K562 (cell line): ENCODE results near the gene RNU5D-1. TPM values are rescaled to one million over a fixed set of nuclear protein-coding genes. Genes with fewer than 3 reads are reported as not detected.

ENCODE experiments used
- CSDE1 ChIP-seq, 2 experiments: fragments of 450-650 bp; IDR thresholded peaks; 2 replicates each; pipeline ENCODE4 v1.6.1; 2016; ENCODE audit warnings: mild to moderate bottlenecking in 1 of 2
- DACH1 ChIP-seq: fragments of 450-650 bp; IDR thresholded peaks from 2 replicates; pipeline ENCODE4 v1.6.1; 2018; ENCODE audit not compliant: partially characterized antibody
- SRSF9 ChIP-seq: fragments of 200-400 bp; formaldehyde crosslinking; IDR thresholded peaks from 2 replicates; pipeline ENCODE4 v1.6.1; 2017; ENCODE audit warnings: low read depth, low read length, borderline replicate concordance
- ZFP30 ChIP-seq: fragments of 250-450 bp; sonication (Bioruptor Pico); IDR thresholded peaks from 2 replicates; pipeline ENCODE4 v1.8.0; 2022; ENCODE audit warnings: moderate library complexity, mild to moderate bottlenecking, inconsistent platforms, borderline replicate concordance
- ZNF146 ChIP-seq: IDR thresholded peaks from one replicate; pipeline ENCODE4 v1.6.1; 2018; ENCODE audit warnings: missing compliant biosample characterization; ENCODE audit not compliant: unreplicated experiment
- ZNF23 ChIP-seq: fragments of 250-450 bp; sonication (Bioruptor Pico); IDR thresholded peaks from 2 replicates; pipeline ENCODE4 v1.4.0; 2020; ENCODE audit warnings: mild to moderate bottlenecking
- ZNF717 ChIP-seq: fragments of 250-450 bp; sonication (Bioruptor Pico); IDR thresholded peaks from 2 replicates; pipeline ENCODE4 v1.5.0; 2021
- ZNF75A ChIP-seq: fragments of 450-650 bp; formaldehyde crosslinking; IDR thresholded peaks from 2 replicates; pipeline ENCODE4 v1.4.0; 2020; ENCODE audit warnings: mild to moderate bottlenecking
- polyA plus RNA-seq, 8 experiments: library from polyadenylated mRNA; depleted of rRNA in 4 of 8; stranded (reverse) in 5 of 8; unstranded in 3 of 8; fragments of >200 nt; fragmentation: Nextera tagmentation in 2 of 8; fragmentation: Illumina TruSeq in 1 of 8; extraction: Ambion mirVana in 2 of 8; extraction: Trizol in 1 of 8; gene quantifications; 2 replicates each; pipeline versions ENCODE4 v1.2.1 to v1.2.3, GENCODE V29; 2011 to 2014; ENCODE audit warnings: inconsistent platforms in 1 of 8, missing spikeins in 1 of 8
- total RNA-seq, 7 experiments: library from RNA; depleted of rRNA in 6 of 7; stranded (reverse); fragments of >200 nt in 6 of 7; fragmentation: Illumina TruSeq in 2 of 7; extraction: Trizol in 2 of 7; gene quantifications; 2 replicates each; pipeline versions ENCODE4 v1.2.1 to v1.2.3, GENCODE V29; 2011 to 2021; ENCODE audit warnings: low replicate concordance in 1 of 7
- TF ChIP-seq, protein P1 (sequence below): sonication (generic); formaldehyde crosslinking; IDR thresholded peaks from 2 replicates; pipeline ENCODE4 v1.8.1; 2023; ENCODE audit warnings: missing genetic modification reagents, mild to moderate bottlenecking, borderline replicate concordance
- TF ChIP-seq, protein P2 (sequence below): sonication (generic); formaldehyde crosslinking; IDR thresholded peaks from 2 replicates; pipeline ENCODE4 v1.8.1; 2022; ENCODE audit warnings: missing genetic modification reagents
- TF ChIP-seq, protein P3 (sequence below): IDR thresholded peaks from 2 replicates; pipeline ENCODE4 v1.6.1; 2012; ENCODE audit warnings: low read depth, low read length, improper control_type of control experiment, borderline replicate concordance
- TF ChIP-seq, protein P4 (sequence below): sonication (generic); formaldehyde crosslinking; IDR thresholded peaks from 2 replicates; pipeline ENCODE4 v1.8.0; 2022; ENCODE audit warnings: missing genetic modification reagents, mild to moderate bottlenecking, borderline replicate concordance
- TF ChIP-seq, protein P5 (sequence below): fragments of 250-450 bp; sonication (Bioruptor Pico); IDR thresholded peaks from 2 replicates; pipeline ENCODE4 v1.8.0; 2022; ENCODE audit warnings: inconsistent platforms

Gene RNU5D-1
- total and polyA plus RNA-seq, 9 of the 15 experiments (the other 6 are each of a cell fraction or from before 2014, with no cell fraction given): under 0.01 TPM; not detected in 8

DNA sequence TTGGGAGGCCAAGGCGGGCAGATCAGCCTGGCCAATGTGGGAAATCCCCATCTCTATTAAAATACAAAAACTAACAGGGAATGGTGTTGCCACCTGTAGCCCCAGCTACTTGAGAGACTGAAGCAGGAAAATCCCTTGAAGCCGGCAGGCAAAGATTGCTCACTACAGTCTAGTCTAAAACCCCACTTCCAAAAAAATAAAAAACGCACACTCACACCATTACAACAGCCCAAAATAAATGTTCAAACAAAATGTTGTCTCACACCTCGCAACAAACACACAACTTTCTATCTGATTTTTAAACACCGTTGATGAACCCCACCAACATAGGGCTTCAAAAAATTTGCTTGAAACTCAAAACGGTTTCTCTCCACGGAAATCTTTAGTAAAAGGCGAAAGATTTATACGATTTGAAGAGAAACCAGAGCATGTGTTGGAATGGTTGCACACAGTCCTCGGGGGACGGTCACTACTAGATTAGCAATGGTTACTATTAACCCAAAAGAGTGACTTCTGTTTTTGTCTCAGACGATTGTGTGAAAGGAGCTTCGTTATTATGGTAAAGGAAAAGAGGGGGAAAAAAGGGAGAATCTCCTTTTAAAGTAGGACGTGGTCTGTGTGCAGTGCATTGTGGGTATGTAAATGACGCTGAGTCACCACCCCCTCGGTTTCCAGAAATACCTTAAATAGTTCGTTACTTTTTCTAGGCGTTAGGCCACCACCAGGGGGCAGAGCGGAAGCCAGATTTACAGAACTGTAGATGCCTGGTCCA lies at the start of gene RNU5D-1 (continued):
- TF ChIP-seq, protein P1, sequence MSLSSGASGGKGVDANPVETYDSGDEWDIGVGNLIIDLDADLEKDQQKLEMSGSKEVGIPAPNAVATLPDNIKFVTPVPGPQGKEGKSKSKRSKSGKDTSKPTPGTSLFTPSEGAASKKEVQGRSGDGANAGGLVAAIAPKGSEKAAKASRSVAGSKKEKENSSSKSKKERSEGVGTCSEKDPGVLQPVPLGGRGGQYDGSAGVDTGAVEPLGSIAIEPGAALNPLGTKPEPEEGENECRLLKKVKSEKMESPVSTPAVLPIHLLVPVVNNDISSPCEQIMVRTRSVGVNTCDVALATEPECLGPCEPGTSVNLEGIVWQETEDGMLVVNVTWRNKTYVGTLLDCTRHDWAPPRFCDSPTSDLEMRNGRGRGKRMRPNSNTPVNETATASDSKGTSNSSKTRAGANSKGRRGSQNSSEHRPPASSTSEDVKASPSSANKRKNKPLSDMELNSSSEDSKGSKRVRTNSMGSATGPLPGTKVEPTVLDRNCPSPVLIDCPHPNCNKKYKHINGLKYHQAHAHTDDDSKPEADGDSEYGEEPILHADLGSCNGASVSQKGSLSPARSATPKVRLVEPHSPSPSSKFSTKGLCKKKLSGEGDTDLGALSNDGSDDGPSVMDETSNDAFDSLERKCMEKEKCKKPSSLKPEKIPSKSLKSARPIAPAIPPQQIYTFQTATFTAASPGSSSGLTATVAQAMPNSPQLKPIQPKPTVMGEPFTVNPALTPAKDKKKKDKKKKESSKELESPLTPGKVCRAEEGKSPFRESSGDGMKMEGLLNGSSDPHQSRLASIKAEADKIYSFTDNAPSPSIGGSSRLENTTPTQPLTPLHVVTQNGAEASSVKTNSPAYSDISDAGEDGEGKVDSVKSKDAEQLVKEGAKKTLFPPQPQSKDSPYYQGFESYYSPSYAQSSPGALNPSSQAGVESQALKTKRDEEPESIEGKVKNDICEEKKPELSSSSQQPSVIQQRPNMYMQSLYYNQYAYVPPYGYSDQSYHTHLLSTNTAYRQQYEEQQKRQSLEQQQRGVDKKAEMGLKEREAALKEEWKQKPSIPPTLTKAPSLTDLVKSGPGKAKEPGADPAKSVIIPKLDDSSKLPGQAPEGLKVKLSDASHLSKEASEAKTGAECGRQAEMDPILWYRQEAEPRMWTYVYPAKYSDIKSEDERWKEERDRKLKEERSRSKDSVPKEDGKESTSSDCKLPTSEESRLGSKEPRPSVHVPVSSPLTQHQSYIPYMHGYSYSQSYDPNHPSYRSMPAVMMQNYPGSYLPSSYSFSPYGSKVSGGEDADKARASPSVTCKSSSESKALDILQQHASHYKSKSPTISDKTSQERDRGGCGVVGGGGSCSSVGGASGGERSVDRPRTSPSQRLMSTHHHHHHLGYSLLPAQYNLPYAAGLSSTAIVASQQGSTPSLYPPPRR (CRISPR knock-in tag): peak; percentile 90
- TF ChIP-seq, protein P2, sequence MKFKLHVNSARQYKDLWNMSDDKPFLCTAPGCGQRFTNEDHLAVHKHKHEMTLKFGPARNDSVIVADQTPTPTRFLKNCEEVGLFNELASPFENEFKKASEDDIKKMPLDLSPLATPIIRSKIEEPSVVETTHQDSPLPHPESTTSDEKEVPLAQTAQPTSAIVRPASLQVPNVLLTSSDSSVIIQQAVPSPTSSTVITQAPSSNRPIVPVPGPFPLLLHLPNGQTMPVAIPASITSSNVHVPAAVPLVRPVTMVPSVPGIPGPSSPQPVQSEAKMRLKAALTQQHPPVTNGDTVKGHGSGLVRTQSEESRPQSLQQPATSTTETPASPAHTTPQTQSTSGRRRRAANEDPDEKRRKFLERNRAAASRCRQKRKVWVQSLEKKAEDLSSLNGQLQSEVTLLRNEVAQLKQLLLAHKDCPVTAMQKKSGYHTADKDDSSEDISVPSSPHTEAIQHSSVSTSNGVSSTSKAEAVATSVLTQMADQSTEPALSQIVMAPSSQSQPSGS (CRISPR knock-in tag): no peak
- TF ChIP-seq DACH1 (peak; percentile 54), ZNF717 (CRISPR knock-in tag) (peak; percentile 99), ZNF146 (CRISPR knock-in tag) (peak; percentile 39), ZNF23 (CRISPR knock-in tag) (peak; percentile 87), ZNF75A (CRISPR knock-in tag) (peak; percentile 85; the same call in 1 of the 2 replicates), ZFP30 (CRISPR knock-in tag) (peak; percentile 92; the same call in 1 of the 2 replicates), SRSF9 (no peak), CSDE1 (IDR thresholded peaks at IDR 0.05) (peak in 1 of 2 experiments; percentile 100; a peak in 2 of 4 replicates)
- TF ChIP-seq, protein P3, sequence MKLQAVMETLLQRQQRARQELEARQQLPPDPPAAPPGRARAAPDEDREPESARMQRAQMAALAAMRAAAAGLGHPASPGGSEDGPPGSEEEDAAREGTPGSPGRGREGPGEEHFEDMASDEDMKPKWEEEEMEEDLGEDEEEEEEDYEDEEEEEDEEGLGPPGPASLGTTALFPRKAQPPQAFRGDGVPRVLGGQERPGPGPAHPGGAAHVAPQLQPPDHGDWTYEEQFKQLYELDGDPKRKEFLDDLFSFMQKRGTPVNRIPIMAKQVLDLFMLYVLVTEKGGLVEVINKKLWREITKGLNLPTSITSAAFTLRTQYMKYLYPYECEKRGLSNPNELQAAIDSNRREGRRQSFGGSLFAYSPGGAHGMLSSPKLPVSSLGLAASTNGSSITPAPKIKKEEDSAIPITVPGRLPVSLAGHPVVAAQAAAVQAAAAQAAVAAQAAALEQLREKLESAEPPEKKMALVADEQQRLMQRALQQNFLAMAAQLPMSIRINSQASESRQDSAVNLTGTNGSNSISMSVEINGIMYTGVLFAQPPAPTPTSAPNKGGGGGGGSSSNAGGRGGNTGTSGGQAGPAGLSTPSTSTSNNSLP: peak; percentile 84; the same call in 1 of the 2 replicates
- TF ChIP-seq, protein P4, sequence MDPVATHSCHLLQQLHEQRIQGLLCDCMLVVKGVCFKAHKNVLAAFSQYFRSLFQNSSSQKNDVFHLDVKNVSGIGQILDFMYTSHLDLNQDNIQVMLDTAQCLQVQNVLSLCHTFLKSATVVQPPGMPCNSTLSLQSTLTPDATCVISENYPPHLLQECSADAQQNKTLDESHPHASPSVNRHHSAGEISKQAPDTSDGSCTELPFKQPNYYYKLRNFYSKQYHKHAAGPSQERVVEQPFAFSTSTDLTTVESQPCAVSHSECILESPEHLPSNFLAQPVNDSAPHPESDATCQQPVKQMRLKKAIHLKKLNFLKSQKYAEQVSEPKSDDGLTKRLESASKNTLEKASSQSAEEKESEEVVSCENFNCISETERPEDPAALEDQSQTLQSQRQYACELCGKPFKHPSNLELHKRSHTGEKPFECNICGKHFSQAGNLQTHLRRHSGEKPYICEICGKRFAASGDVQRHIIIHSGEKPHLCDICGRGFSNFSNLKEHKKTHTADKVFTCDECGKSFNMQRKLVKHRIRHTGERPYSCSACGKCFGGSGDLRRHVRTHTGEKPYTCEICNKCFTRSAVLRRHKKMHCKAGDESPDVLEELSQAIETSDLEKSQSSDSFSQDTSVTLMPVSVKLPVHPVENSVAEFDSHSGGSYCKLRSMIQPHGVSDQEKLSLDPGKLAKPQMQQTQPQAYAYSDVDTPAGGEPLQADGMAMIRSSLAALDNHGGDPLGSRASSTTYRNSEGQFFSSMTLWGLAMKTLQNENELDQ (CRISPR knock-in tag): 0 out of 2 replicates have a peak, but pooled peaks have one; percentile 1
- TF ChIP-seq, protein P5, sequence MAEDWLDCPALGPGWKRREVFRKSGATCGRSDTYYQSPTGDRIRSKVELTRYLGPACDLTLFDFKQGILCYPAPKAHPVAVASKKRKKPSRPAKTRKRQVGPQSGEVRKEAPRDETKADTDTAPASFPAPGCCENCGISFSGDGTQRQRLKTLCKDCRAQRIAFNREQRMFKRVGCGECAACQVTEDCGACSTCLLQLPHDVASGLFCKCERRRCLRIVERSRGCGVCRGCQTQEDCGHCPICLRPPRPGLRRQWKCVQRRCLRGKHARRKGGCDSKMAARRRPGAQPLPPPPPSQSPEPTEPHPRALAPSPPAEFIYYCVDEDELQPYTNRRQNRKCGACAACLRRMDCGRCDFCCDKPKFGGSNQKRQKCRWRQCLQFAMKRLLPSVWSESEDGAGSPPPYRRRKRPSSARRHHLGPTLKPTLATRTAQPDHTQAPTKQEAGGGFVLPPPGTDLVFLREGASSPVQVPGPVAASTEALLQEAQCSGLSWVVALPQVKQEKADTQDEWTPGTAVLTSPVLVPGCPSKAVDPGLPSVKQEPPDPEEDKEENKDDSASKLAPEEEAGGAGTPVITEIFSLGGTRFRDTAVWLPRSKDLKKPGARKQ (CRISPR knock-in tag): no peak
